D721Med (cell line): Measurements from ENCODE around the gene CCR8.

ENCODE experiments used
- DNase-seq: peaks from one replicate; pipeline ENCODE4 v3.0.0; 2011; ENCODE audit warnings: low spot score; ENCODE audit not compliant: insufficient read length
- FAIRE-seq: peaks from 2 replicates; lab custom pipeline; 2011; peaks lifted over from hg19 to GRCh38; lab: Jason Lieb, UNC
- CTCF ChIP-seq: IDR thresholded peaks from 2 replicates; pipeline ENCODE4 v1.5.1; 2012; ENCODE audit warnings: mild to moderate bottlenecking, control low read depth; ENCODE audit not compliant: insufficient read depth; ENCODE audit errors: missing control alignments

The CCR8 gene

DNA sequence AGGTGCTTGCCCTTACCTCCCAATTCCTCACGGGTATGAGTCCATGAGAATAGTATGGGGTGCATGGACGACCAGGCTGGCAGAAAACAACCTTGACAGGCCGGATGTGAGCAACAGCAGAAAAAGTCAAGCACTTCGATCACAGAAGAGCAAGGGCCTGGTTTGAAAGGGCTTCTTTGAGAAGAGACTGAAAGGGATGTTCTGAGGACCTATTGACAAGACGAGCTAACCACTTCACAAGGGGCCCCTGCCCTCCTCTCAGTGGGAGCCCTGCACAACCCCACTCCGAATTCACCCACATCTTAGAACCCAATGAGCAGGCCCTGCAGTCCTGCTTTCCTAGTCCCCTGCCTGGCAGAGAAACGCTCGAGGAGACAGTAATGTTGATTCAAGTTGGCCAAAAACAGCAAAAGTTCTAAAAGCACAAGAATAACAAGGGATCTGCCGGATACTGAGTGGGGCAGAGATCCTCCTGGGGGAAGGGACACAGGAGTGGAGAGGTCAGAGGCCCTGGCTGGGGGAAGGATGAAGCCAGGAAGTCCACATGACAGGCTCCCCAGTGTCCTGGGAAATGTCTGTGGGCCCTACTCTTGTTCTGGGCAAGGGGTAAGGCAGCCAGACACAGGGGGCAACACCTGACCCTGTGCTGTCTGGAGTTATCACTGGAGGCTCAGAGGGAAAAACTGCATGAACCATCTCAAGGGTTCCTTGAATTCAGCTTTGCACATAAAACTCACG, 34.9 kb upstream of the CCR8 start:
- TF ChIP-seq CTCF = no peak
- DNase-seq (no peak), FAIRE-seq (no peak)

- FAIRE-seq = no peak
- TF ChIP-seq CTCF = no peak
- no peak for DNase-seq
These were observed 34.2 kb upstream of the CCR8 start for GRCh38 chr3:39295184-39295775.

- no peak for TF ChIP-seq CTCF
- FAIRE-seq (no peak), DNase-seq (no peak)
These were observed 33.1 kb upstream of the CCR8 start for GRCh38 chr3:39296197-39297077.

DNA sequence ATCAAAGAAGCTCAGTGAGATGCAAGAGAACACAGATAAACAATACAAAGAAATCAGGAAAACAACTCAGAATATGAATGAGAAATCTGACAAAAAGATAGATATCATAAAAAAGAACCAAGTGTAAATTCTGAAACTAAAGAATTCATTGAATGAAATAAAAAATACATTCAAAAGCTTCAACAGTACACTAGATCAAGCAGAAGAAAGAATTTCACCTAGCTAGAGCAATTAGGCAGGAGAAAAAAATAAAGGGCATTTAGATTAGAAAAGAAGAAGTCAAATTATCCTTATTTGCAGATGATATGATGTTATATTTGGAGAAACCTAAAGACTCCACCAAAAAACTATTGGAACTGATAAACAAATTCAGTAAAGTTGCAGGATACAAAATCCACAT, 30.2 kb upstream of the CCR8 start:
- no peak for DNase-seq
- no peak for TF ChIP-seq CTCF
- FAIRE-seq = no peak

- no peak for FAIRE-seq
- no peak for DNase-seq
- no peak for TF ChIP-seq CTCF
These were observed 27.3 kb upstream of the CCR8 start for GRCh38 chr3:39302178-39302577.

DNA sequence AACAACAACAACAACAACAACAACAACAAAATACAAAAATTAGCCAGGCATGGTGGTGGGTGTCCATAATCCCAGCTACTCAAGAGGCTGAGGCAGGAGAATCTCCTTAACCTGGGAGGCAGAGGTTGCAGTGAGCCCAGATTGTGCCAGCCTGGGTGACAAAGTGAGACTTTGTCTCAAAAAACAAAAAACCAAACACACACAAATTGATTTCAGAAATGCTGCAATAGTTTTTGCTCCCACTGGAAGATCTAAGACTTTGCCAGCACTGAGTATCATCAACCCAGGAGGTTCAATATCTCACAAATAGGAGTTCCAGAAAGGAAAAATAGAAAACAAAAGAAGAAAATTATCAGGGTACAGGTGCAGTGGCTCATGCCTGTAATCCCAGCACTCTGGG, 16.2 kb upstream of the CCR8 start:
- TF ChIP-seq CTCF = no peak
- DNase-seq (no peak), FAIRE-seq (no peak)

- DNase-seq = no peak
- no peak for FAIRE-seq
- TF ChIP-seq CTCF = no peak
These were observed 14.1 kb upstream of the CCR8 start for GRCh38 chr3:39315420-39315819.
